ENCODE measurements around the gene PRDM16.

PRDM16 gene

DNA sequence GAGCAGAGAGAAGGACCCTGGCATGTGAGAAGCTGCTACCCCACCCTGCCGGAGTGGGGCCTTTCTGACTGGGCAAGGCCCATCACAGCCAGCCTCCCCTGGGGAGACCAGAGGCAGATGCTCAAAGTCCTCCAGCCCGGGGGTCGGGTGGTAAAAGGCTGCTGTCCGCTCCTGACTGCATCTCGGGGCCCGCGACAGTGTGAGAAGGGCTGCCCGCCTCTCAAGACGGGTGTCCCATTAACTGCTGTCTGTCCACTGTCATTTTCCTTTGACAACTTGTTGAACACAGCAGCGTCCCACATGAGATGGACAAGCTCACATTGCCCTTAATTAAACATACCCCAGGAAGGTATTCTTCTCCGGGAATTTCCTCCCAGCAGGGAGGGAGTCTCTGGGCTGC is 294.0 kb downstream of the PRDM16 start:
- DNase-seq (ENCODE audit: extremely low read depth in 1 of 2, low read depth in 1 of 2) = no peak

- DNase-seq (ENCODE audit: extremely low read depth in 1 of 2, low read depth in 1 of 2) = no peak
These were observed 294.8 kb downstream of the PRDM16 start for GRCh38 chr1:3363756-3364155.

DNA sequence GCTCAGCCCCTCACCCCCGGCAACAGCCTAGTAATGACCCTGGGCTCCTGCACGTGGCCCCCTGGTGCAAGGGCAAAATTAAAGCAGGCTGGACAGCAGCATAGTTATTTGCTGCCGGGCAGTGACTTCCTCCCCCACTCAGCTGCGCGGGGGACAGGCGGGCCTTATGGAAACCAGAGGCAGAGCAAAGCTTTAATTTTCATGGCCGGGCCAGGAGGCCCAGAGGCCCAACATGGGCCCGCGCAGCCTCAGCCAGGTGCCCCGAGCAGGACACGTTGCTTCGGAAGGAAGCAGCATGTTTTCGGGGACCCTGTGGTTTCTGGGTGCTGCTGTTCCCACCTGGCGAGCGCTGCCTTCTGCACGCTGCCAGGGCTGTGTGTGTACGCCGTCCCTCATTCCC is 295.5 kb downstream of the PRDM16 start:
- no peak for DNase-seq (ENCODE audit: extremely low read depth in 1 of 2, low read depth in 1 of 2)

- no peak for DNase-seq (ENCODE audit: extremely low read depth in 1 of 2, low read depth in 1 of 2)
These were observed 296.0 kb downstream of the PRDM16 start for GRCh38 chr1:3364983-3365382.

DNA sequence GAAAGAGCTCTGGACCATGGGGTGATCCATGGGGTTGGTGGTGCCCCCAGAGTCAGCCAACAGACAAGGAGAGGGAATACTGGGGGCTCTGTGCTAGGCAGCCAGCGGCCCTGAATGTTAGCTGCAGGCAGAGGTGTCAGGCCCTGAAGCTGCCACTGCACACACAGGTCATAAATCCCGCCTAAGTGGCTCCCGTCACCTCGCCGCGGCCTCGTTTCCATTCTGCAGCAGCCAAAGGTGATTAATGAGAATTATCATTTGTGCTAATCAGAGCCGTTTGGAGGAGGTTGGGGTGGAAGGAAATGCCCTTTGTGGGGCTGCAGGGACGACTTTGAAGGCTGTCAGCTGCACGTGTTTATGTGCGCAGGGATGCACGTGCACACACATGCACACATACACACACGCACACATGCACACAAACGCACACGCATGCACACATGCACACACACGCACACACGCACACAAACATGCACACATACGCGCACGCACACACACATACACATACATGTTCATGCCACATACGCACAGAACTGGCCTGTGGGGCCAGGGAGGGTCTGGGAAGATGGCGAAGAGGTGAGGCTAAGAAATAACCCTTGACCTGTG is 296.6 kb downstream of the PRDM16 start:
- no peak for DNase-seq (ENCODE audit: extremely low read depth in 1 of 2, low read depth in 1 of 2)

DNA sequence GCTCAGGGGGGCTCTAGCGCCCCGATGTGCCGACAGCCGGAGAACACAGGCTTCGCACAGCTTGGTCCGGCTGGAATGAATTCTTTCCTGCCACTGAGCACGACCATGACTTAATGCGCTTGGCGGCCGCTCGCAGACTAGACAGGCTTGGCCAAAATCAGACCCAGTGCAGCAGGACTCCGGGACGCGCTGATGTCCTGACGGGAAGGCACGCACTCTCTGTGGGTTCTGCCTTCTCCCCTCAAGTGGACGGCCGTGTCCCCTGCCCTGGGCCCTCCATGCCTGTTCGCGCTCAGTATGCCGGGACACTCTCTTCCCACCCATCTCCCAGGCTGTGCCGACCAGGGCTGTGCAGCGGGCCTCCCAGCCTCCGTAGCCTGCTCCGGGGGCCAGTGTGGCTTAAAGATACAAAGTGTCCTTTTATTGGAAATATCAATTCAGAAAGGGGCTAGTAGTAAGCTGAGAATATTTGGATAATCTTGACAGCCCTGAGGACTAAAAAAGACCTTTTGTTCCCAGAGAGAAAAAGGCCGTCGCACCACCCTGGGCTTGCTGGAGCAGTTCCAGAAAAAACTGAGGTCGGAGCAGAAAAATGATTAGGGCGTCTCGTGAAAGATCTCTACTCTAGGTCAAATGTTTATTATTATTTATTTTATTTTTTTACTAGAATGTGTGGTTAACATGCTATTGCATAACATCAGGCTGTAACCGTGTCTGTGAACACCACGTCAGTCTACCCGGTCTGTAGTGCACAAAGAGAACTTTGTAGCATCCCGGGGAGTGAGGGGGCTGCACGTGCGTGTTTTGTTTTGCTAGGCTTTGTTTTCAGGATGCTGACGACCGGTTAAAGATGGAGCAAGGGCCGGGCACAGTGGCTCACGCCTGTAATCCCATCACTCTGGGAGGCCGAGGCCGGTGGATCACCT is 297.4 kb downstream of the PRDM16 start:
- DNase-seq (ENCODE audit: extremely low read depth in 1 of 2, low read depth in 1 of 2) = no peak

DNA sequence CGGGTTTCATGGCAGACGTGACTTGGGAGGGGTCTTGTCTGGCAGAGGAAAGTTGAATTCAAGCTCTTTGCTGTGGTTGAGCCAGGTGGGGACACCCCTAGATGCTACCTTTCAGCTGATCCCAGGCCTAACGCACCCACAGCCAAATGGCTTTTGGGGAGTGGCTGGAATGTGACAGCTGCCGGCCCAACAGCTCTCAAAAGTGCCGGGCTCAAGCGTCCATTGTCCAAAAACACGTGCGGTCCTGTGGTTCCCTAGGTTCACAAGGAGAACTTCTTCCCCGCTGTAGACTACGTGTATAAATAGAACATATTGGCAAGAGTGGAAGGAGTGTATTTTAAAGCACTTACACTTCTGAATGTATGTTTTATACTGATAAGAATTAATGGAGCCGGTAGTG is 298.4 kb downstream of the PRDM16 start:
- DNase-seq (ENCODE audit: extremely low read depth in 1 of 2, low read depth in 1 of 2) = no peak

DNA sequence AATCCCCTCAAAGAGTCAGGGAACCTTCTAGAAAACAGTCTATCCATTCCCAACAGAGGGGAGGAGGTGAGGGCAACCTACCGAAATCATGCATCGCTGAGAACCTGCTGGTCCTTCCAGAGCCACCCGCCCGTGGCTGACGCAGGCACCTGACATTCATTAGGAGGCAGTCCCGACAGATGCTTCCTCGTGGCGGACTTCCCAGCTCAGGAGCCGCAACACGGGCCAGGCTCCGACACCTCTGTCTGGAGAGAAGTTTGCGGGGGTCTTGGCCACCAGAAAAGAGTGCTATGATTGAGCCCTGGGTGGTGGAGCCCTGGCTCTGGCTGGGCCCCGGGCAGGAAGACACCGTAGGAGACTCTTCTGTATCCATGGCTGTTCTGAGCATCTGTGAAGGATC is 299.1 kb downstream of the PRDM16 start:
- DNase-seq (ENCODE audit: extremely low read depth in 1 of 2, low read depth in 1 of 2) = no peak

GRCh38 chr1:3368711-3369445 is 299.9 kb downstream of the PRDM16 start:
- no peak for DNase-seq (ENCODE audit: extremely low read depth in 1 of 2, low read depth in 1 of 2)

- DNase-seq (ENCODE audit: extremely low read depth in 1 of 2, low read depth in 1 of 2) = no peak
These were observed 300.6 kb downstream of the PRDM16 start for GRCh38 chr1:3369446-3370076.

GRCh38 chr1:3370856-3371703 is 302.1 kb downstream of the PRDM16 start:
- DNase-seq (ENCODE audit: extremely low read depth in 1 of 2, low read depth in 1 of 2) = no peak

DNA sequence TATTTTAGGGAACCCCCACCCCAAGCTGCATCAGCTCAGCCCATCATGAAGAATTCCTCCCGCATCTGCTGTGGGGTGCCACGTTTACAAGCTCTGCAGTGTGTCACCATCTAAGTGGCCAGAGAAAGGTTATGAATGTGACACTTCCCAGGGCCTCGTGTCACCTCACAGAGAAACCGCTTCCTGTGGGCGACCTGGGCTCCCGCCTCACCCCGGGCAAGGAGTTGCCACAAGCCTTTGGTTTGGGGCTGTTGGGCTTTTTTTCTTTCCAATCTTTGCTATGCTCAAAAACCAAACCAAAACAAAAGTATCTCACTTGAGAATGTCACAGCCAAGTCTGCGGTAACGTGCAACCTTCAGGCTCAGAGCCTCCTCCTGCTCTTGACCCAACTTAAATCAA is 303.3 kb downstream of the PRDM16 start:
- peak; percentile 9 to 14 for DNase-seq (ENCODE audit: extremely low read depth in 1 of 2, low read depth in 1 of 2)

DNA sequence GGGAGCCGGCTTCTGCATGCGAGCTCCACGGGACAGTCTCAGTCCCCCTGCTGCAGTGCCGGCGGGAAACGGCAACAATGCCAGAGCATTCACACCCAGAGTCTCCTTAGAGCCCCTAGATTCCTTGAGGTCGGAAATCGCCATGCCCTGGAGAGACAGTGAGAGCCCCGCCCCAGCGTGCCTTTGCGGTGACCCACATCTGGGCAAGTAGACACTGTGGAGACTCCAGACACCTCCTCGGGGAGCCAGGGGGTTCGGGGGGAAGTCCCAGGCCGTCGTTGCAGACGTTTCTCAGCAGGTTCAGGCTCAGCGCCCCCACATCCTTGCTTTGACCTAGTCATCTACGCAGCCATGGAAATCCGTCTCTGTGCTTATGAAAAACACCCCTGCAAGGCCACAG is 304.2 kb downstream of the PRDM16 start:
- no peak for DNase-seq (ENCODE audit: extremely low read depth in 1 of 2, low read depth in 1 of 2)

- DNase-seq (ENCODE audit: extremely low read depth in 1 of 2, low read depth in 1 of 2) = no peak
These were observed 304.9 kb downstream of the PRDM16 start for GRCh38 chr1:3373700-3374405.

- no peak for DNase-seq (ENCODE audit: extremely low read depth in 1 of 2, low read depth in 1 of 2)
These were observed 306.2 kb downstream of the PRDM16 start for GRCh38 chr1:3375245-3375644.

- no peak for DNase-seq (ENCODE audit: extremely low read depth in 1 of 2, low read depth in 1 of 2)
These were observed 308.2 kb downstream of the PRDM16 start for GRCh38 chr1:3377166-3377565.

DNA sequence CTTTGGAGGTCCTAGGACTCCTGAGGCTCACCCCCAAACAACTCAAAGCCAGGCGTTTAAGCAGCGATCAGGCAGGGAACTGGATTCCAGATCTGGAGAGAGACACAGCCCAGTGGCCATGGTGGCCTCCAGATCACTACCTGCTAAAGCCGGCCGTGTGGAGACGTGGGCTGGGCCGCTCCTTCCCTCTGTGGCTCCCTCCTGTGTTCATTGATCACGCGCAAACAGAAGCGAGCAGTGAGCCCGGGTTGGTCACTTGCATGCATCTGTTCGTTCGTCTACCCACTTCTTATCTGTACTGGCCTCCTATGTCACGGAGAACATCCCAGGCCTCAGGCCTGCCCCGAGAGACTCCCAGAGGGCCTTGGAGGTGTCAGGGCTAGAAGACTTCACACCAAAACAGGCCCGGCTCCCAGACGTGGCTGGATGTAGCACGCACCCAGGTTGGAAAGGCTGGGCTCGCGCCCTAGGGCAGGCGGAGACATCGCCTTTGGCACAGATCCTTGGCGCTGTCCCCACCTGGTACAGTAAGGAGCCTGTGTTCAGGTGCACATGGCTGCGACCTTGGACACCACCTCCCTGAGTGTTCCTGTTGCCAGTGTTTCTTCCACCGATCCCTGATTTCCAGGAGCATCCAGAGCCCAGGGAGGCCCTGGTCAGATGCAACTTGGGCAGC is 308.7 kb downstream of the PRDM16 start:
- no peak for DNase-seq (ENCODE audit: extremely low read depth in 1 of 2, low read depth in 1 of 2)

DNA sequence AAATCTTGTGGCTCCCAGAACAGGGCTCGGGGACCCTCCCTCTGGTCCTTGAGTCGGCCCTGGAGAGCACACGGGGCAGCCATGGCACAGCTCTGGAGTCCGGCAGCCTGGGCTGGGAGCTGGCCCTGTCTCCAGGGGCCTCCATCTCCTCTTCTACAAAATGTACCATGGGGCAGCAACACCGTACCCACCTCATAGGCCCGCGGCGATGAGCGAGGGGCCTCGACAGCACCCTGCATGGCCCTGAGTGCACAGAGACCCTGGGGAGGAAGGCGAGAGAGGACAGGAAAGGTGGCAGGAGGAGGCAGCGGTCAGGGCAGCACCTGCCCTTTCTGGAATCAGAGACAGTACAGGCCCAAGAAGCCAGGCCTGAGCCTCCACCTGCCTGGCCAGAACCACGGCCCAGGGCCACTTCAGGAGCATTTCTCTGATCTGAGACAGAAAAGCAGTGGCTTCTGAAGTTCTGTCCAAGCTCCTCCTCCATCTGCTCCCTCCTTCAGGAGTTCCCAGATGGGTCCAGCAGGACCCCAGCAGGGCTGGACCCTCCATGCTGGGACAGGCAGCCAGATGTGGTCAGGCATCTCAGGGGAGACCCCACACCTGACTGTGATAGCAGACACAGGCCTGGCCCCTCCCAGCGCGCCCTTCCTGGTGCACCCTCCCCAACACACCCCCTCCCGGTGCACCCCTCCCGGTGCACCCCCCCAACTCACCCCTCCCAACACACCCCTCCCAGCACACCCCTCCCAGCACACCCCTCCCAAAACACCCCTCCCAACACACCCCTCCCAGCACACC is 309.6 kb downstream of the PRDM16 start:
- DNase-seq (ENCODE audit: extremely low read depth in 1 of 2, low read depth in 1 of 2) = no peak
